Mucosa of gallbladder (tissue), 1 donor: ENCODE results near the gene CLCN2. TPM values are rescaled to one million over a fixed set of nuclear protein-coding genes. Genes with fewer than 3 reads are reported as not detected.

Source experiments
- DNase-seq: peaks from one replicate; pipeline ENCODE4 v3.0.0-alpha.2; 2020; ENCODE audit warnings: low spot score
- total RNA-seq: library from RNA; stranded (reverse); gene quantifications from one replicate; pipeline ENCODE4 v1.2.1, GENCODE V29; 2021
- donor health status: DM: no; HTN: no; CAD: no.

CLCN2 gene
- 104 TPM for total RNA-seq

- DNase-seq, result no peak
Measured at GRCh38 chr3:184361532-184361931, at the start of gene CLCN2, which contains the start of gene POLR2H. Gene CLCN2 (minus strand): TSS chr3:184361605. CDS start chr3:184361479, 126 bp downstream. Gene POLR2H (plus strand): TSS chr3:184361710. CDS start chr3:184363493, 1,783 bp downstream.

- DNase-seq, result no peak
Measured at GRCh38 chr3:184409946-184410500, 48.6 kb upstream of the CLCN2 start.

GRCh38 chr3:184409331-184409926 is 48.0 kb upstream of the CLCN2 start:
- DNase-seq, result no peak

- DNase-seq, result no peak
Measured at GRCh38 chr3:184405075-184406030, 43.9 kb upstream of the CLCN2 start.

- DNase-seq, result peak; percentile 34
Measured at GRCh38 chr3:184399410-184399809, 38.0 kb upstream of the CLCN2 start.

GRCh38 chr3:184395320-184395660 is 33.9 kb upstream of the CLCN2 start:
- no peak for DNase-seq

GRCh38 chr3:184391266-184391665 is 29.9 kb upstream of the CLCN2 start:
- DNase-seq, result no peak

GRCh38 chr3:184389935-184390528 is 28.6 kb upstream of the CLCN2 start:
- DNase-seq, result no peak

- DNase-seq, result no peak
Measured at GRCh38 chr3:184389384-184389783, 28.0 kb upstream of the CLCN2 start.

GRCh38 chr3:184388936-184389230 is 27.5 kb upstream of the CLCN2 start:
- DNase-seq, result no peak

- DNase-seq, result no peak
Measured at GRCh38 chr3:184388164-184388935, 26.9 kb upstream of the CLCN2 start.

- no peak for DNase-seq
Measured at GRCh38 chr3:184387174-184387714, 25.8 kb upstream of the CLCN2 start.

- no peak for DNase-seq
Measured at GRCh38 chr3:184386047-184386806, 24.8 kb upstream of the CLCN2 start.

GRCh38 chr3:184384856-184385422 is 23.5 kb upstream of the CLCN2 start:
- no peak for DNase-seq

- no peak for DNase-seq
Measured at GRCh38 chr3:184384342-184384741, 22.9 kb upstream of the CLCN2 start.

- no peak for DNase-seq
Measured at GRCh38 chr3:184383033-184383740, 21.8 kb upstream of the CLCN2 start.

- no peak for DNase-seq
Measured at GRCh38 chr3:184382326-184383032, 21.1 kb upstream of the CLCN2 start.

GRCh38 chr3:184381261-184382224 is 20.1 kb upstream of the CLCN2 start:
- DNase-seq, result no peak
